ENCODE results near the gene PCDHGB4. TPM values are rescaled to one million over a fixed set of nuclear protein-coding genes. Genes with fewer than 3 reads are reported as not detected.
"Not testable (repeated sequence)": the region's sequence is repeated elsewhere in the genome, so short reads cannot be mapped to it uniquely, and the experiment has no call there.

PCDHGB4 gene
- total and polyA plus RNA-seq, 10 of the 15 experiments (the other 5 are each of a cell fraction or from before 2014, with no cell fraction given): 0.02 to 0.20 (median 0.04) TPM; not detected in 4

- TF ChIP-seq, protein P1, sequence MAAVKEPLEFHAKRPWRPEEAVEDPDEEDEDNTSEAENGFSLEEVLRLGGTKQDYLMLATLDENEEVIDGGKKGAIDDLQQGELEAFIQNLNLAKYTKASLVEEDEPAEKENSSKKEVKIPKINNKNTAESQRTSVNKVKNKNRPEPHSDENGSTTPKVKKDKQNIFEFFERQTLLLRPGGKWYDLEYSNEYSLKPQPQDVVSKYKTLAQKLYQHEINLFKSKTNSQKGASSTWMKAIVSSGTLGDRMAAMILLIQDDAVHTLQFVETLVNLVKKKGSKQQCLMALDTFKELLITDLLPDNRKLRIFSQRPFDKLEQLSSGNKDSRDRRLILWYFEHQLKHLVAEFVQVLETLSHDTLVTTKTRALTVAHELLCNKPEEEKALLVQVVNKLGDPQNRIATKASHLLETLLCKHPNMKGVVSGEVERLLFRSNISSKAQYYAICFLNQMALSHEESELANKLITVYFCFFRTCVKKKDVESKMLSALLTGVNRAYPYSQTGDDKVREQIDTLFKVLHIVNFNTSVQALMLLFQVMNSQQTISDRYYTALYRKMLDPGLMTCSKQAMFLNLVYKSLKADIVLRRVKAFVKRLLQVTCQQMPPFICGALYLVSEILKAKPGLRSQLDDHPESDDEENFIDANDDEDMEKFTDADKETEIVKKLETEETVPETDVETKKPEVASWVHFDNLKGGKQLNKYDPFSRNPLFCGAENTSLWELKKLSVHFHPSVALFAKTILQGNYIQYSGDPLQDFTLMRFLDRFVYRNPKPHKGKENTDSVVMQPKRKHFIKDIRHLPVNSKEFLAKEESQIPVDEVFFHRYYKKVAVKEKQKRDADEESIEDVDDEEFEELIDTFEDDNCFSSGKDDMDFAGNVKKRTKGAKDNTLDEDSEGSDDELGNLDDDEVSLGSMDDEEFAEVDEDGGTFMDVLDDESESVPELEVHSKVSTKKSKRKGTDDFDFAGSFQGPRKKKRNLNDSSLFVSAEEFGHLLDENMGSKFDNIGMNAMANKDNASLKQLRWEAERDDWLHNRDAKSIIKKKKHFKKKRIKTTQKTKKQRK (IDR thresholded peaks at IDR 0.05; ENCODE audit: low read depth, low read length): no peak
These were observed 42.2 kb upstream of the PCDHGB4 start (continued) for GRCh38 chr5:141345327-141345726.

GRCh38 chr5:141346017-141346416 is 41.5 kb upstream of the PCDHGB4 start:
- CTCF ChIA-PET: interaction anchor here (0.6 to 0.7 kb wide), 2 partner anchors 9 to 34 kb away, joined by 3 to 4 read pairs; partner anchors contain the start of gene PCDHGA4
- SMC1A ChIA-PET (ENCODE audit: uncharacterized antibody, unreplicated experiment): not testable (repeated sequence)

More at GRCh38 chr5:141346017-141346416, 41.5 kb upstream of the PCDHGB4 start:
- RAD21 ChIA-PET (ENCODE audit: unreplicated experiment); FAIRE-seq; H3K9me3 ChIP-seq (replicated peaks; ENCODE audit: control insufficient read depth, insufficient read depth, low read length); H3K4me3 ChIP-seq; H3K79me2 ChIP-seq (ENCODE audit: control insufficient read depth, insufficient read depth, low read length); H3K27ac ChIP-seq (ENCODE audit: control insufficient read depth, insufficient read depth); POLR2A ChIA-PET; ATAC-seq; BruUV-seq (replicated peaks); H3K27me3 ChIP-seq (replicated peaks in 1 of 2; ENCODE audit: control insufficient read depth in 2 of 2, insufficient read depth in 2 of 2, low read length in 1 of 2); H3K9ac ChIP-seq (ENCODE audit: control insufficient read depth, insufficient read depth, low read length); DNase-seq (ENCODE audit: low read depth, low spot score); H2AFZ ChIP-seq (ENCODE audit: control insufficient read depth, low read depth, low read length); H3K4me1 ChIP-seq (ENCODE audit: control insufficient read depth, insufficient read depth, low read length); H3K4me2 ChIP-seq (ENCODE audit: control insufficient read depth, insufficient read depth); H4K20me1 ChIP-seq (ENCODE audit: control insufficient read depth, insufficient read depth); intact Hi-C loops (cut with micrococcal nuclease; ENCODE audit: unreplicated experiment); H3K36me3 ChIP-seq (ENCODE audit: control insufficient read depth in 2 of 2, insufficient read depth in 2 of 2, low read length in 1 of 2); in situ Hi-C loops (cut with MboI): not testable (repeated sequence)
- 93% methylated on average over 18 of the region's 35 CpGs for WGBS (ENCODE audit: insufficient coverage, insufficient replicate concordance, low lambda C conversion rate, missing lambda C conversion rate)

All from GM12878 (cell line).